SKM-1 (cell line): Measurements from ENCODE around the gene ITGB1BP1.
"Not testable (repeated sequence)": the region's sequence is repeated elsewhere in the genome, so short reads cannot be mapped to it uniquely, and the experiment has no call there.

ENCODE experiments used
- DNase-seq: peaks from one replicate; lab custom pipeline; 2025; ENCODE audit not compliant: unreplicated experiment; lab: John Stamatoyannopoulos, UW

Gene ITGB1BP1

DNA sequence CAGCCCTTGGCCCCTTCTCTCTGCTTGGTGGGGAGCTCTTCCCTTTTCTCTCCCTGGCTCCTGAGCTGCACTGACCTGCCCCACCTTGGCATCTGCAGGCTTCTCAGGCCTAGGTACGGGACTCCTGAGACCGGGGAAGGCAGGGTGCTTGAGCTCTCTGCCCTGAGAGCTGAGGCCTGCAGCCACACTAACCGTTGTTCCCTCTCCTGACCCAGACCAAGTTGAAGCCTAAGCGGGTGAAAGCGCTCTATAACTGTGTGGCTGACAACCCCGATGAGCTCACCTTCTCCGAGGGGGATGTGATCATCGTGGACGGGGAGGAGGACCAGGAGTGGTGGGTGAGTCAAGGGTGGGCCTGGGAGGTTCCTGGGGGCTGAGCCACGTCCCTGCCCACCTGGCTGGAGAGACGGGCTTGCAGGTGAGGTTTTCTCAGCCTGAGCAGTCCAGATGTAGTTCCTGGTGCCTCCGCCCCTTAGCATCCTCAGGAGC is 22.2 kb downstream of the ITGB1BP1 start:
- no peak for DNase-seq

GRCh38 chr2:9400268-9401058 is 22.9 kb downstream of the ITGB1BP1 start:
- DNase-seq: no peak

- no peak for DNase-seq
Observed at GRCh38 chr2:9398881-9399780, 24.2 kb downstream of the ITGB1BP1 start.

DNA sequence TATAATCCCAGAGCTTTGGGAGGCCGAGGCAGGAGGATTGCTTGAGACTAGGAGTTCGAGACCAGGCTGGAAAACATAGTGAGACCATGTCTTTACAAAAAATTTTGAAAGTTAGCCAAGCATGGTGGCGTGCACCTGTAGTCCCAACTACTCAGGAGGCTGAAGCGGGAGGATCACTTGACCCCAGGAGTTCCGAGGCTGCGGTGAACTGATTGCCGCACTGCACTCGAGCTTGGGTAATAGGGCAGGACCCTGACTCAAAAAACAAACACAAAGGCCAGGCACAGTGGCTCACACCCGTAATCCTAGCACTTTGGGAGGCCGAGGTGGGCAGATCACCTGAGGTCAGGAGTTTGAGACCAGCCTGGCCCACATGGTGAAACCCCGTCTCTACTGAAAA is 25.1 kb downstream of the ITGB1BP1 start:
- DNase-seq: not testable (repeated sequence)

GRCh38 chr2:9397201-9397600 is 26.1 kb downstream of the ITGB1BP1 start:
- no peak for DNase-seq

DNA sequence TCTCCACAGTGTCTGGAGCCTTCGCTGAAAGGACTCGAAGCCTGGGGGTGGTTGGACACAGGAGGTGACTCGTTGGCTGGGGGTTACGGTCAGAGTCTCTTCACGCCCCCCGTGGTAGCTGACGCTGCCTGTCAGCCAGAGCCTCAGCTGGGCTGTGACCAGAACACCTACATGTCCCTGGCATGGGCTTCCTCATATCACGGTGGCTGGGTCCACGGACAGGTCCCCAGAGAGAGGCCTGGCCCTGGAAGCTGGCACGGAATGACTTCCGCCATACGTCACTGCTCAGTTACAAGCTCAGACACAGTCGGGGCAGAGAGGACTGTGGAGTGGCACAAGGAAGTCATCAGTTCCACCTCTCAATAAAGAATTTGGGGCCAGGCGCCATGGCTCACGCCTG is 28.5 kb downstream of the ITGB1BP1 start:
- DNase-seq: no peak

GRCh38 chr2:9392898-9393765 is 30.2 kb downstream of the ITGB1BP1 start:
- DNase-seq: no peak

- DNase-seq: no peak
Observed at GRCh38 chr2:9391961-9392720, 31.2 kb downstream of the ITGB1BP1 start.

DNA sequence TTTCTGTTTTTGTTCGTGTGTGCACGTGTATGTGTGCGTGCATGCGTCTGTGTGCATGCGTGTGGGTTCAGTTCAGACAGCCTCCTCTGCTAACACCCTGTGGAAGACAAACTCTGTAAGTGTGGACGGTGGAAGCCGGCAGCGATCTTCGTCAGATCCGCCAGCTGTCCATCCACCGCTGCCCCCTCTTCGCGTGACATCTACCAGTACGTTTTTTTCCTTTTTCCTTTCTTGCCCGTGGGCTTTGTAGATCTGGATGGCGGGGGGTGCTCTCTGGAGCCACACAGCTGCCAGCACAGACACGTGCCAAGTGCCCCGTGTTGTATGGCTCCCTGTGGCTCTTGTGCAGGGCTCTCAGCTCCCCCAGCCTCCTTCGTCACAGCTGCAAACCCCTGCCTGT is 32.3 kb downstream of the ITGB1BP1 start:
- DNase-seq: no peak

- no peak for DNase-seq
Observed at GRCh38 chr2:9390151-9390850, 33.0 kb downstream of the ITGB1BP1 start.

- DNase-seq: no peak
Observed at GRCh38 chr2:9388950-9389911, 34.1 kb downstream of the ITGB1BP1 start.

GRCh38 chr2:9388199-9388681 is 35.1 kb downstream of the ITGB1BP1 start:
- DNase-seq: no peak

- DNase-seq: no peak
Observed at GRCh38 chr2:9385841-9386240, 37.5 kb downstream of the ITGB1BP1 start.

- DNase-seq: no peak
Observed at GRCh38 chr2:9384521-9384920, 38.8 kb downstream of the ITGB1BP1 start.

DNA sequence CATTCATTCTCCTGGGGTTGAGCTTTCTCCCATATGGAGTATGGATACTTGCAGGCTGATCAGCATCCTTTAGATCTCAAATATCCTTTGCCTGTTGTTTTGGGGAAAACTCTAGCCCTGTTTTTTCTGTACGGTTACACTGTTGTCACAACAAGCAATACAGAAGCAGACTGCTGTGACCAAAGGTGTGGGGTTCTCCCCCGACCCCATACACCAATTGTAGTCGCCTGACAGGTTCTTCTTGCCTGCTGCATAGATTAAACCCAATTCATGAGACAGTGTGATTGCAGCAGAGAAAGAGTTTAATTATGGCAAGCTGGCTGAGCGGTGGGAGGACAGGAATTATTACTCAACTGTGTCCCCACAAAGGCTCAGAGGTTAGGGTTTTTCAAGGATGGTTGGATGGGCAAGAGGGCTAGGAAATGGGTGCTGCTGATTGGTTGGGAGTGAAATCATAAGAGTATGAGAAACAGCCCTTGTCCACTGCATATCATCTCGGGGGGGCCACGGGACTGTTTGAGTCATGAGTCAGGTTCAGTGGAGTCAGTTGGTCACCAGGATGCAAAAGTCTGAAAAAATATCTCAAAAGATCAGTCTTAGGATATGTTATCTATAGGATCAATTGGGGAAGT is 40.6 kb downstream of the ITGB1BP1 start:
- DNase-seq: no peak

GRCh38 chr2:9380702-9381628 is 42.4 kb downstream of the ITGB1BP1 start:
- no peak for DNase-seq

GRCh38 chr2:9379391-9379755 is 44.0 kb downstream of the ITGB1BP1 start:
- no peak for DNase-seq
